GM21447 (cell line): ENCODE results near the gene APBB1IP.
"Not testable (repeated sequence)": the region's sequence is repeated elsewhere in the genome, so short reads cannot be mapped to it uniquely, and the experiment has no call there.

Experiments
- ATAC-seq: cut with Tn5 transposase; IDR thresholded peaks from one replicate; pipeline ENCODE4 v1.9.1; 2021; ENCODE audit not compliant: unreplicated experiment

Gene APBB1IP

GRCh38 chr10:26437637-26438461 is at the start of gene APBB1IP:
TSS of gene APBB1IP (plus strand) at chr10:26438341. CDS start at chr10:26492327, 53,986 bp downstream.
- peak; percentile 59 for ATAC-seq

GRCh38 chr10:26389533-26389932 is 48.6 kb upstream of the APBB1IP start:
- no peak for ATAC-seq

- ATAC-seq, result no peak
These were observed 46.1 kb upstream of the APBB1IP start for GRCh38 chr10:26391701-26392695.

- ATAC-seq, result not testable (repeated sequence)
These were observed 39.8 kb upstream of the APBB1IP start for GRCh38 chr10:26398353-26398752.

GRCh38 chr10:26407406-26407969 is 30.7 kb upstream of the APBB1IP start:
- no peak for ATAC-seq

- ATAC-seq, result peak; percentile 59
These were observed 29.2 kb upstream of the APBB1IP start for GRCh38 chr10:26408858-26409494.

- ATAC-seq, result no peak
These were observed 27.8 kb upstream of the APBB1IP start for GRCh38 chr10:26410356-26410755.

- no peak for ATAC-seq
These were observed 25.2 kb upstream of the APBB1IP start for GRCh38 chr10:26412932-26413331.

GRCh38 chr10:26413375-26413774 is 24.8 kb upstream of the APBB1IP start:
- ATAC-seq, result no peak

GRCh38 chr10:26417136-26417535 is 21.0 kb upstream of the APBB1IP start:
- ATAC-seq, result no peak

- ATAC-seq, result no peak
These were observed 15.2 kb upstream of the APBB1IP start for GRCh38 chr10:26422977-26423376.

- ATAC-seq, result no peak
These were observed 14.4 kb upstream of the APBB1IP start for GRCh38 chr10:26423722-26424121.

GRCh38 chr10:26430641-26431163 is 7.4 kb upstream of the APBB1IP start:
- ATAC-seq, result peak; percentile 91

- ATAC-seq, result no peak
These were observed 5.2 kb upstream of the APBB1IP start for GRCh38 chr10:26432938-26433337.

GRCh38 chr10:26435852-26436251 is 2.3 kb upstream of the APBB1IP start:
- ATAC-seq, result no peak

GRCh38 chr10:26436848-26437247 is 1.3 kb upstream of the APBB1IP start:
- ATAC-seq, result no peak

- ATAC-seq, result peak; percentile 45
These were observed 597 bp downstream of the APBB1IP start for GRCh38 chr10:26438534-26439341.

- ATAC-seq, result no peak
These were observed 1.4 kb downstream of the APBB1IP start for GRCh38 chr10:26439406-26440087.

- no peak for ATAC-seq
These were observed 1.9 kb downstream of the APBB1IP start for GRCh38 chr10:26440088-26440470.
